NT2/D1 (cell line): ENCODE data around the gene KCNQ1OT1.

Experiments
- DNase-seq: peaks from one replicate; pipeline ENCODE4 v3.0.0-alpha.2; 2011; ENCODE audit warnings: low read depth, low spot score
- H3K27me3 ChIP-seq: 2 replicates; pipeline ENCODE4 v1.6.0; 2011; ENCODE audit warnings: mild to moderate bottlenecking; ENCODE audit not compliant: insufficient read length, insufficient read depth
- H3K36me3 ChIP-seq: 2 replicates; pipeline ENCODE4 v1.6.1; 2011; ENCODE audit warnings: mild to moderate bottlenecking, low read length, mixed read lengths; ENCODE audit not compliant: insufficient read depth, insufficient read length
- H3K4me1 ChIP-seq: 2 replicates; pipeline ENCODE4 v1.5.1; 2011; ENCODE audit not compliant: insufficient read depth, insufficient read length
- H3K4me3 ChIP-seq: 2 replicates; pipeline ENCODE4 v1.5.1; 2011; ENCODE audit warnings: low read depth; ENCODE audit not compliant: insufficient read length
- H3K9ac ChIP-seq: 2 replicates; pipeline ENCODE4 v1.6.0; 2011; ENCODE audit warnings: low read depth; ENCODE audit not compliant: insufficient read length
- H3K9me3 ChIP-seq: 2 replicates; pipeline ENCODE4 v1.5.1; 2011; ENCODE audit warnings: mild to moderate bottlenecking, low read length; ENCODE audit not compliant: insufficient read depth
- SUZ12 ChIP-seq: IDR thresholded peaks from 2 replicates; pipeline ENCODE4 v1.6.1; 2011; ENCODE audit not compliant: insufficient read length, insufficient read depth; ENCODE audit errors: extremely low read depth
- YY1 ChIP-seq: IDR thresholded peaks from 2 replicates; pipeline ENCODE4 v1.6.1; 2011; ENCODE audit not compliant: insufficient read length, insufficient read depth
- ZNF274 ChIP-seq: IDR thresholded peaks from 2 replicates; pipeline ENCODE4 v1.6.1; 2011; ENCODE audit warnings: mild to moderate bottlenecking, low read depth, low read length

The KCNQ1OT1 gene

DNA sequence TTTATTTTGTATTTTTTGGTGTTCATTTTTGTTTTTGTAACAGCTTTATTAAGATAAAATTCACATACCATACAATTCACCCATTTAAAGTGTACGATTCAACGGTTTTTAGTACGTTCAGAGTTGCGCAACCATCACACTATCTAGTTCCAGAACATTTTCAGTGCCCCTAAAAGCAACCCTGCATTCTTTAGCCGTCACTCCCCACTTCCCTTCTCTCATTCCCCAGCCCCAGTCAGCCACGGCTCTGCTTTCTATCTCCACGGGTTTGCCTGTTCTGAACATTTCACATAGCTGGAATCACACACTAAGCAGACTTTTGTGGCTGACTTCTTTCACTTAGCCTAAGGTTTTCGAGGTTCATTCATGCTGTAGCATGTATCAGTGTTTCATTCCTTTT is 9.6 kb upstream of the KCNQ1OT1 start:
- Histone ChIP-seq H3K4me3 (no peak overlapping the region), H3K36me3 (no peaks in the 10 kb centered on the region), H3K27me3 (peaks cover 66% of the 10 kb centered on the region), H3K4me1 (peaks cover 11% of the 10 kb centered on the region), H3K9ac (no peak overlapping the region), H3K9me3 (peaks cover 33% of the 10 kb centered on the region)
- no peak for DNase-seq
- TF ChIP-seq SUZ12 = no peak
- TF ChIP-seq YY1 = no peak
- TF ChIP-seq ZNF274 = no peak

DNA sequence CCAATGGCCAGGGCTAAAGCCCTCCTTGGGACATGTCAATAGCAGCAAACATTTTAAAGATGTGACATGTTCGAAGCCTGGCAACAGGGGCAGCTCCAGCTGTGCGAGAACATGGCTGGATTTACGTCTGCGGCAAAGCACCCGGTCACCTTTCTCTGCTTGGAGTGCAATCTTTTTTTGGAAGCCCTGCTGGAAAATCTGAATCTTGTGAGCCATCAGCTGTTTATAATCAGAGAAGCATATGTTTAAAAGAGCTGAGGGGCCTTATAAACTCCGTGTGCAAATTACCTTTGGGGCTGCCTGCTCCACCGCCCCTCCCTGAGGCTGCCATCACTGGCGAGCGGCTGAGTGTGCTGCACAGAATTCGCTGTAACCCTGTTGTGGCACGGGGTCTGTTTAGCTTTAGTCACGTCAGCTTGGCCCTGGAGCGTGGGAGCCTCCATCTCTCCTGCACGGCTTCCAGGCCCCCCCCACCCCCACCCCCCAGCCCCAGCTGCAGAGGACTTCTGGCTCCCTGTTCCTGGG is 9.0 kb upstream of the KCNQ1OT1 start:
- H3K27me3 ChIP-seq = peaks cover 66% of the 10 kb centered on the region
- peaks cover 16% of the 10 kb centered on the region for H3K4me1 ChIP-seq
- TF ChIP-seq YY1 = no peak
- TF ChIP-seq ZNF274 = no peak
- no peak for TF ChIP-seq SUZ12
- peaks cover 33% of the 10 kb centered on the region for H3K9me3 ChIP-seq
- H3K4me3 ChIP-seq = no peak overlapping the region
- H3K36me3 ChIP-seq = no peaks in the 10 kb centered on the region
- no peak for DNase-seq
- no peak overlapping the region for H3K9ac ChIP-seq

DNA sequence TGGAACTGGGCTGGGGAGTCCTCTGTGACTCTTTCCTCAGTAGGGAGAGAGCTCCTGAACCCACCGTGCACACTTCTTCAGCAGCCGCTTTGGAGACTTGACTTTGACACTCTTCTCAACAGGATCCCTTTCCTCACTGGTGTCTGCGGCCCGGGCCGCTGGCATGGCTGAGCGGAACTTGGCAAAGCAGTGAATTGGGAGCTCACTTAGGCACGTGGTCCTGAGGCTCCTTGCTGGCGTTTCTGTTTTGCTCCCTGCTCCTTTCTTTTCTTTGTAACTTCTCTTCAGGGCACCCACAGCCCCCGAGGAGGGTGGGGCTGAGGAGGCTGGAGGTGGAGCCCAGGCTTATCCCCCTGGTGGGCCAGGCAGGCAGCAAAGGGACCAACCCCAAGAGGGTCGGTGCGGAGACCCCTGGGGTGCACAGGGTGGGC is 8.4 kb upstream of the KCNQ1OT1 start:
- H3K4me1 ChIP-seq = peaks cover 21% of the 10 kb centered on the region
- peaks cover 62% of the 10 kb centered on the region for H3K27me3 ChIP-seq
- H3K9me3 ChIP-seq = peaks cover 33% of the 10 kb centered on the region
- H3K36me3 ChIP-seq = no peaks in the 10 kb centered on the region
- no peak overlapping the region for H3K4me3 ChIP-seq
- no peak for DNase-seq
- no peak overlapping the region for H3K9ac ChIP-seq
- no peak for TF ChIP-seq SUZ12
- TF ChIP-seq ZNF274 = no peak
- TF ChIP-seq YY1 = no peak

DNA sequence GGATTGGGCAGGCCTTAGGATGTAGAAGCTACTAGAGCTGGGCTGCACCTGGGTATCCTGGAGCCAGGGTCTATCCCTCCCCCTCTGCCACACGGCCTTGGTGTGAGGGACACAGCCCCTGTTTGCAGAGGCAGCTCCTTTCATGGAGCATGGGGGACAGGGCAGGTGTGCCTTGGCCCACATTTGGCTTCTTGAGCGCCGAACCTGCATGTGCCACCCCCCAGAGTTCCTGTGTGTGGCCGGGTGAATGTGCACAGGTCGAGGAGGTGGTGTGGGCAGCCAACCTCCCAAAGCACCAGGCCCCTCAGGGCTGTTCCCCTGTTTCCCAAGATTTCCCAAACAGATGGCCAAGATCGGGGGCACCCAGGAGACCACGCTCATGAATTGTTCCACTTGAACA is 7.9 kb upstream of the KCNQ1OT1 start:
- H3K9ac ChIP-seq = no peak overlapping the region
- peaks cover 26% of the 10 kb centered on the region for H3K4me1 ChIP-seq
- no peaks in the 10 kb centered on the region for H3K36me3 ChIP-seq
- DNase-seq = no peak
- no peak overlapping the region for H3K4me3 ChIP-seq
- H3K27me3 ChIP-seq = peaks cover 62% of the 10 kb centered on the region
- H3K9me3 ChIP-seq = peaks cover 33% of the 10 kb centered on the region
- TF ChIP-seq ZNF274 = no peak

DNA sequence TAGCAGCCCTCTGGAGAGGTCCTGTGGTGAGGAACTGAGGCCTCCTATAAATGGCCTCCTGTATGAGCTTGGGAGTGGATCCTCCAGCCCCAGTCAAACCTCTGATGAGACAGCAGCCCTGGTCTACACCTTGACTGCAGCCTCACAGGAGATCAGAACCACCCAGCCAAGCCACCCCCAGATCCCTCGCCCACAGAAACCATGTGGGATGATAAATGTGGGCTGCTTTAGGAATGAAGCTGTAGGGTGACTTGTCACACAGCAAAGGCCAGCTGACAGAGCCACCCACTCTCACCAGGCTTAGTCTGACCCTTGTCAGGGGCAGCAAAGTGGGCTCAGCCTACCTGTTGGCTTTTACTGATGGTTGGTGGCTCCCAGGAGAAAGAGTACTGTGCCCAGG is 6.5 kb upstream of the KCNQ1OT1 start:
- Histone ChIP-seq H3K4me1 (peaks cover 28% of the 10 kb centered on the region), H3K9ac (no peak overlapping the region), H3K36me3 (no peaks in the 10 kb centered on the region), H3K4me3 (no peak overlapping the region), H3K27me3 (peaks cover 61% of the 10 kb centered on the region), H3K9me3 (peaks cover 27% of the 10 kb centered on the region)
- no peak for DNase-seq
- no peak for TF ChIP-seq ZNF274
- TF ChIP-seq SUZ12 = no peak
- no peak for TF ChIP-seq YY1

DNA sequence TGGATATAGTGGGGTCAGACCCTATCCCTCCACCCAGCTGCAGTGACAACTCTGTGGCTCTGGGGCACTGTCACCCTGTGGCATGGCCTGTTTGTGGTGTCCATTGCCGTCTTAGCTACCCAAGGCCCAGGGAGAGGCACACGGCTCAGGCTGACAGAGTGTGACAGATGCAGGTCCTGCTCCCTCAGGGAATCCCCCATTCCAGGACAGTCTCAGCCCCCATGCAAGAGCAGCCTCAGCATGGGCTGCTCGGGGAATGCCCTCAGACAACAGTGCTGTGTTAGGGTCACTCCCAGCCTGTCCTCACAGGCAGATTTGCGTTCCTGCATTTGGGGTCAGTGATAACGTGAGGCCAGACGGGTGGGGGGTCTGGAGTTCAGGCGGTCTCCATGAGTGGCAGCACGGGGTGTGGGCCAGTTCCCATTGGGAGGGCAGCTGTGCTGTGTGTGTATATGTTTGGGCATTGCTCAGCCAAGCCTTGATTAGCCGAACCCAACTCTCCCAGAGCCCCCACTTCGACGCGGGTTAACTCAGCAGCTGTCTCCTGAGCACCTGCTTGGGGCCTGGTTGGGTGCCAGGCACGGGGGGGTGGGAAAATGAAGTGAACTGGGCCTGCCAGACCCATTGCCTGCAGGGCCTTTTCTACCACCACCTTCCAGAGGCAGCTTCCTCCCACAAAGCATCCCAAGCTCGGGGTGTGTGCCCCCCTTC is 5.3 kb upstream of the KCNQ1OT1 start:
- no peak overlapping the region for H3K9ac ChIP-seq
- H3K27me3 ChIP-seq = peaks cover 58% of the 10 kb centered on the region
- H3K4me1 ChIP-seq = peaks cover 31% of the 10 kb centered on the region
- no peak for TF ChIP-seq SUZ12
- no peak for TF ChIP-seq YY1
- TF ChIP-seq ZNF274 = no peak
- no peak overlapping the region for H3K4me3 ChIP-seq
- DNase-seq = no peak
- H3K9me3 ChIP-seq = peaks cover 14% of the 10 kb centered on the region
- H3K36me3 ChIP-seq = no peaks in the 10 kb centered on the region

DNA sequence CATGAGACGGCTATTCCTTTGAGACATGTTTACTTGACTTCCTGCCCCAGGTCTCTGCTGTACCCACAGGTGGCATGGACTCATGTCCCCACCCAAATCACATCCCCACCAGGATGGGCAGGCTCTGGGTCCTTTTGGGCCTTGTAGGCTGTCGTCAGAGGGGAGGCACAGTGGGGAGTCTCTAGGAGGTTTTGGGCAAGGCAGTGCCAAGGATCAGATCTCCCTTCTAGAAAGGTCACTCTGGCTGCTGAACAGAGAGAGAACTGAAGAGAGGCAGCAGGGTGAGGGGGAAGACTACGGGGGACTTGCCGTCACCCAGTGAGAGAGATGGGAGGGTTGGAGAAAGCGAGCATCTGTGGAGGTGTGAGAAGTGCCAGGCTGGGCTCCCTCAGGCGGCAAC is 4.6 kb upstream of the KCNQ1OT1 start:
- TF ChIP-seq SUZ12 (no peak), ZNF274 (no peak), YY1 (no peak)
- H3K4me1 ChIP-seq = peaks cover 31% of the 10 kb centered on the region
- no peak for DNase-seq
- H3K36me3 ChIP-seq = no peaks in the 10 kb centered on the region
- H3K9me3 ChIP-seq = peaks cover 18% of the 10 kb centered on the region; the same call in 1 of the 2 replicates
- no peak overlapping the region for H3K4me3 ChIP-seq
- H3K27me3 ChIP-seq = peaks cover 56% of the 10 kb centered on the region
- H3K9ac ChIP-seq = no peak overlapping the region
